WERI-Rb-1 (cell line): ENCODE measurements around the gene RXRB.
"Not testable (repeated sequence)": the region's sequence is repeated elsewhere in the genome, so short reads cannot be mapped to it uniquely, and the experiment has no call there.

Experiments used
- DNase-seq: peaks from one replicate; pipeline ENCODE4 v3.0.0-alpha.2; 2020
- H3K27ac ChIP-seq: fragments of 250-450 bp; sonication (Bioruptor Pico); 2 replicates; pipeline ENCODE4 v1.5.1; 2020; ENCODE audit warnings: mild to moderate bottlenecking, moderate library complexity
- H3K27me3 ChIP-seq: fragments of 250-450 bp; sonication (Bioruptor Pico); 2 replicates; pipeline ENCODE4 v1.5.1; 2021; ENCODE audit warnings: mild to moderate bottlenecking, low read depth, moderate library complexity; ENCODE audit not compliant: insufficient read depth, severe bottlenecking
- H3K36me3 ChIP-seq: fragments of 250-450 bp; sonication (Bioruptor Pico); 2 replicates; pipeline ENCODE4 v1.5.1; 2020; ENCODE audit warnings: mild to moderate bottlenecking, moderate library complexity
- H3K4me3 ChIP-seq: 2 replicates; pipeline ENCODE4 v1.5.1; 2011; ENCODE audit warnings: low read depth, mild to moderate bottlenecking, control low read depth, low read length
- H3K9me3 ChIP-seq: fragments of 250-450 bp; sonication (Bioruptor Pico); 2 replicates; pipeline ENCODE4 v1.5.1; 2021; ENCODE audit warnings: mild to moderate bottlenecking, moderate library complexity; ENCODE audit not compliant: severe bottlenecking
- TF ChIP-seq, protein P1 (sequence below): IDR thresholded peaks from 2 replicates; pipeline ENCODE4 v1.5.1; 2011; ENCODE audit warnings: low read depth, mild to moderate bottlenecking, control low read depth, inconsistent platforms, low read length

The RXRB gene

DNA sequence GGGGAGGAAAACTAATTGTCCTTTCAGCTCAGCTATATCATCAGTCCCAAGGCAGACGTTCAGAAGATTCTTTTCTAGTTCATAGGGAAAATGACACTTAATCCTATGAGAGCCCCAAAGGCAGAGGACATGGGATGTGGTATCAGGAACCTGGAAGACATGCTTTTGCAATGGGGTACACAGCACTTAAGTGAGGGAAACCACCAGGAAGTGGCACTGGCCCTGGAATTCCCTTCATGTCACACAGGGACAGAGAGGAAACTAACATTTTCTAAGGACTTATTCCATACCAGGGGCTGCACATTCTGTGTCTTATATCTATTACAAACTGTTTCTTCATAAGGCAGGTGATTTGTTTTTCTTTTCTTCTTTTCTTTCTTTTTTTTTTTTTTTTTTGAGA lies 43.0 kb upstream of the RXRB start:
- TF ChIP-seq, protein P1, sequence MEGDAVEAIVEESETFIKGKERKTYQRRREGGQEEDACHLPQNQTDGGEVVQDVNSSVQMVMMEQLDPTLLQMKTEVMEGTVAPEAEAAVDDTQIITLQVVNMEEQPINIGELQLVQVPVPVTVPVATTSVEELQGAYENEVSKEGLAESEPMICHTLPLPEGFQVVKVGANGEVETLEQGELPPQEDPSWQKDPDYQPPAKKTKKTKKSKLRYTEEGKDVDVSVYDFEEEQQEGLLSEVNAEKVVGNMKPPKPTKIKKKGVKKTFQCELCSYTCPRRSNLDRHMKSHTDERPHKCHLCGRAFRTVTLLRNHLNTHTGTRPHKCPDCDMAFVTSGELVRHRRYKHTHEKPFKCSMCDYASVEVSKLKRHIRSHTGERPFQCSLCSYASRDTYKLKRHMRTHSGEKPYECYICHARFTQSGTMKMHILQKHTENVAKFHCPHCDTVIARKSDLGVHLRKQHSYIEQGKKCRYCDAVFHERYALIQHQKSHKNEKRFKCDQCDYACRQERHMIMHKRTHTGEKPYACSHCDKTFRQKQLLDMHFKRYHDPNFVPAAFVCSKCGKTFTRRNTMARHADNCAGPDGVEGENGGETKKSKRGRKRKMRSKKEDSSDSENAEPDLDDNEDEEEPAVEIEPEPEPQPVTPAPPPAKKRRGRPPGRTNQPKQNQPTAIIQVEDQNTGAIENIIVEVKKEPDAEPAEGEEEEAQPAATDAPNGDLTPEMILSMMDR = no peak
- Histone ChIP-seq H3K27me3 (no peaks in the 10 kb centered on the region), H3K27ac (no peak overlapping the region), H3K4me3 (no peak overlapping the region), H3K36me3 (no peaks in the 10 kb centered on the region), H3K9me3 (no peaks in the 10 kb centered on the region)
- DNase-seq = no peak

DNA sequence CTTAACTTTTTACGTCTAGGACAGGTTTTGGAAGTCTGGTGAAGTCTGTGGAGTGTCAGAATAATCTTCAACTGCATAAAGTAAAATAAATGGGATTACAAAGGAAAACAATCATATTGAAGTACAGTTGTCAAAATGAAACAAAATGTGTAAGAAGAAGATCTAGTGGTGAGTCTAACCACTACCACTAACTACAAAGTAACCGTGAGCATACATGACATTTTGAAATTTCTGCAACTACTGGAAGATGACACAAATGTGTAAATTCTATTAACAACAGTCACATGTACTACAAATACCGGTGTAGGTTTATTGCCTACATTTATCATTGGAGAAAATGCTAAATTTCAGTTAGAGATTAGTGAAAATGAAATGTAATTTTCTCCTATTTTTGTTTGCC lies 41.5 kb upstream of the RXRB start:
- no peak for DNase-seq
- Histone ChIP-seq H3K27ac (no peak overlapping the region), H3K4me3 (no peak overlapping the region), H3K27me3 (no peaks in the 10 kb centered on the region), H3K9me3 (peaks cover 2% of the 10 kb centered on the region), H3K36me3 (no peaks in the 10 kb centered on the region)
- TF ChIP-seq, protein P1 = no peak

DNA sequence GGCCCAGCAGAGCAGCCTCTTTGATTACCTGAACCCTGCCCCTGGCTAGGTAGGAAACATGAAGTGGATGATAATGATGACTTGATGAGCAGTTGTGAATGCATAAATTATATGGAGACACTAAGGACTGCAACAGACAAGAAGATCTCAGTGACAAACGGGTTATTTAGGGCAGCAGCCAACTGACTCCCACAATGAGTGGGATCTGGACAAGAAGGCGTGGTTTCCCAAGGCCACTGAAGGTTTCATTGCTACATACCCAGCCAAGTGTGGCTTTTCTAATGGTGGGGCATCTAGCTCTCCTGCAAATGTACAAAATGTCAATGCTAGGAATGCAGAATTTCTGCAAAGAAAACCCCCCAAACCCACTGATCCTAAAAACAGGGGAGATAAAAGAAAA lies 37.3 kb upstream of the RXRB start:
- TF ChIP-seq, protein P1 = no peak
- no peak overlapping the region for H3K27ac ChIP-seq
- no peak for DNase-seq
- no peaks in the 10 kb centered on the region for H3K27me3 ChIP-seq
- H3K36me3 ChIP-seq = no peaks in the 10 kb centered on the region
- H3K4me3 ChIP-seq = no peak overlapping the region
- H3K9me3 ChIP-seq = peaks cover 2% of the 10 kb centered on the region

DNA sequence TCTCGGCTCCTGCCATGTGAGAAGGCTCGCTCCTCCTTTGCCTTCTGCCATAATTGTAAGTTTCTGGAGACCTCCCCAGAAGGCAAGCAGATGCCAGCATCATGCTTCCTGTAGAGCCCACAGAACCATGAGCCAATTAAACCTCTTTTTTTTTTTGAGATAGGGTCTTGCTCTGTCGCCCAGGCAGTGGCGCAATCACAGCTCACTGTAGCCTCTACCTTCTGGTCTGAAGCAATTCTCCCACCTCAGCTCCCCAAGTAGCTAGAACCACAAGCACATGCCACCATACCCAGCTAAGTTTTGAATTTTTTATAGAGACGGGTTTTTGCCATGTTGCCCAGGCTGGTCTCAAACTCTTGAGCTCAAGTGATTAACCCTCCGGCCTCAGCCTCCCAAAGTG lies 36.4 kb upstream of the RXRB start:
- TF ChIP-seq, protein P1 = no peak
- H3K27ac ChIP-seq = no peak overlapping the region
- no peaks in the 10 kb centered on the region for H3K27me3 ChIP-seq
- H3K4me3 ChIP-seq = no peak overlapping the region
- H3K36me3 ChIP-seq = no peaks in the 10 kb centered on the region
- peaks cover 2% of the 10 kb centered on the region for H3K9me3 ChIP-seq
- DNase-seq = no peak

DNA sequence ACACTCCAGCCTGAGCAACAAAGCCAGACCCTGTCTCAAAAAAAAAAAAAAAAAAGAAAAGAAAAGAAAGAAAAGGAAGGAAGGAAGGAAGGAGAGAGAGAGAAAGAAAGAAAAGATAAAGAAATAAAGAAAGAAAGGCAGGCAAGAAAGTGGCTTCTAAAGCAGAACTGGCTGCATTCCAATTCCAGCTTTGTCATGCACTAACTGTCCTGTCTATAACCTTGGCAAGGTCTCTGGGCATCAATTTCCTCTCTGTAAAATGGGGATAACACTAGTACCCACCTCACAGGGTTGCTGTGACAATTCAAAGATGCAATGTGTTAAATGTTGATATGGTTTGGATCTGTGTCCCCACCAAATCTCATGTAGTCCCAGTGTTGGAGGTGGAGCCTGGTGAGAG lies 35.9 kb upstream of the RXRB start:
- no peak for DNase-seq
- H3K27me3 ChIP-seq = no peaks in the 10 kb centered on the region

DNA sequence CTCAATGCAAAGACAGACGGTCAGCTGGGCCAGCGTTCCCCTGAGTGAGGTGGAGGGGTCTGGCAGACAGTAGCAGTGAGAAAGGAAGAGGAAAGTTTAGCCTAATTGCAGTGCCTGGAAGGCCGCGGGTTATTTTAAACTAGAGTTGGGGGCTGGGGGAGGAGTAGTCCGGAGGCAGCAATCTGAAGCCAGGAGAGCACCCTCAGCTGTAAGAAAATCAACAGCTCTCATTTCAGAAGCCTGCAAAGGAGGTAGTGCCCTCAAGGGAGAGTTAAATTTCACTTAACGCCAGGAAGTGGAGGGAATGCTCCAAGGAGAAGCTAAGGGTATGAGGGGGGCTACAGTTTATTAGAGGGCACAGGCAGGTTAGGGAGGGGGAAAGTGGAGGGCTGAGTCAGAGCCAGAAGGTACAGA lies 34.8 kb upstream of the RXRB start:
- H3K27me3 ChIP-seq = no peaks in the 10 kb centered on the region
- no peak overlapping the region for H3K4me3 ChIP-seq
- no peak overlapping the region for H3K27ac ChIP-seq
- DNase-seq = no peak
- no peaks in the 10 kb centered on the region for H3K36me3 ChIP-seq
- TF ChIP-seq, protein P1 = no peak
- H3K9me3 ChIP-seq = peaks cover 2% of the 10 kb centered on the region

More for the DNA sequence above, 35.9 kb upstream of the RXRB start:
- no peaks in the 10 kb centered on the region for H3K36me3 ChIP-seq
- H3K4me3 ChIP-seq = no peak overlapping the region
- H3K27ac ChIP-seq = no peak overlapping the region
- TF ChIP-seq, protein P1 = no peak
- H3K9me3 ChIP-seq = peaks cover 2% of the 10 kb centered on the region

DNA sequence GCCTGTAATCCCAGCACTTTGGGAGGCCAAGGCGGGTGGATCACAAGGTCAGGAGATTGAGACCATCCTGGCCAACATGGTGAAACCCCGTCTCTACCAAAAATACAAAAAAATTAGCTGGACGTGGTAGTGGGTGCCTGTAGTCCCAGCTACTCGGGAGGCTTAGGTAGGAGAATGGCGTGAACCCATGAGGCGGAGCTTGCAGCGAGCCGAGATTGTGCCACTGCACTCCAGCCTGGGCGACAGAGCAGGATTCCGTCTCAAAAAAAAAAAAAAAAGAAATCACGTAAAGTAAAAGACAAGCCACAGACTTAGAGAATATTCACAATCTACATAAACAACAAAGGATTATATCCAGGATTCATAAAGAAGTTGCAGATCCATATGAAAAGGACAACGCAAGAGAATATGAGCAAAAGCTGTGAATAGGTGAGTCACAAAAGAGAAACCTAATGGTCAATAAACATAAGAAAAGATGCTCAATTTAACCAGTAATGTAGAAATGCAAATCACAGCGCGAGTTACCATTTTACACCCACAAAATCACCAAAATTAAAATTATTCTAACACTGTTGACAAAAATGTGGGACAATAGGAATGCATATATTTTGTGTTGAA lies 26.1 kb upstream of the RXRB start:
- not testable (repeated sequence) for H3K27me3 ChIP-seq, H3K9me3 ChIP-seq, H3K4me3 ChIP-seq, DNase-seq, H3K27ac ChIP-seq, H3K36me3 ChIP-seq
